Activated CD4-positive, alpha-beta T cell treated with anti-CD3 and anti-CD28 coated beads for 36 hours (primary cell): ENCODE measurements around the gene PLBD1. TPM values are rescaled to one million over a fixed set of nuclear protein-coding genes. Genes with fewer than 3 reads are reported as not detected.

Experiments
- ATAC-seq: fragments of 200-7000 bp; cut with Tn5 transposase; one replicate; pipeline ENCODE4 v1.10.0; 2021; ENCODE audit warnings: mild to moderate bottlenecking, moderate library complexity
- CTCF ChIA-PET: fragments of 350-600 bp; sonication (Branson Sonifier 250); formaldehyde crosslinking; loops from one replicate; lab custom pipeline; 2021; ENCODE audit warnings: antibody characterized with exemption; lab: Charles Lee
- POLR2A ChIA-PET: fragments of 350-600 bp; sonication (Branson Sonifier 250); formaldehyde crosslinking; loops from one replicate; lab custom pipeline; 2021; ENCODE audit warnings: antibody characterized with exemption, inconsistent platforms; lab: Charles Lee
- DNase-seq: peaks from one replicate; pipeline ENCODE4 v3.0.0-alpha.2; 2020
- H3K27ac Mint-ChIP-seq: one replicate; pipeline ENCODE4 v1.8.0; 2021; ENCODE audit warnings: mixed read lengths
- H3K27me3 Mint-ChIP-seq: one replicate; pipeline ENCODE4 v1.8.0; 2021; ENCODE audit warnings: mixed read lengths
- H3K36me3 Mint-ChIP-seq: one replicate; pipeline ENCODE4 v1.8.0; 2021; ENCODE audit warnings: low read depth, mixed read lengths
- H3K4me1 Mint-ChIP-seq: one replicate; pipeline ENCODE4 v1.8.0; 2021; ENCODE audit warnings: mixed read lengths
- H3K4me3 Mint-ChIP-seq: one replicate; pipeline ENCODE4 v1.8.0; 2021; ENCODE audit warnings: mild to moderate bottlenecking, moderate library complexity, mixed read lengths
- H3K9me3 Mint-ChIP-seq: one replicate; pipeline ENCODE4 v1.8.0; 2021; ENCODE audit warnings: low read depth, mixed read lengths
- intact Hi-C, 2 experiments: fragments of 100-400 bp; cut with DNase I in 1 of 2; cut with micrococcal nuclease in 1 of 2; formaldehyde crosslinking; loops; one replicate each; pipeline versions ENCODE4 v1.14.2 to v1.15.1; 2022 to 2024; cut with DNase I, micrococcal nuclease
- total RNA-seq, 2 experiments: library from RNA; stranded (reverse); gene quantifications; one replicate each; pipeline ENCODE4 v1.2.3, GENCODE V29; 2021

The PLBD1 gene, protein sequence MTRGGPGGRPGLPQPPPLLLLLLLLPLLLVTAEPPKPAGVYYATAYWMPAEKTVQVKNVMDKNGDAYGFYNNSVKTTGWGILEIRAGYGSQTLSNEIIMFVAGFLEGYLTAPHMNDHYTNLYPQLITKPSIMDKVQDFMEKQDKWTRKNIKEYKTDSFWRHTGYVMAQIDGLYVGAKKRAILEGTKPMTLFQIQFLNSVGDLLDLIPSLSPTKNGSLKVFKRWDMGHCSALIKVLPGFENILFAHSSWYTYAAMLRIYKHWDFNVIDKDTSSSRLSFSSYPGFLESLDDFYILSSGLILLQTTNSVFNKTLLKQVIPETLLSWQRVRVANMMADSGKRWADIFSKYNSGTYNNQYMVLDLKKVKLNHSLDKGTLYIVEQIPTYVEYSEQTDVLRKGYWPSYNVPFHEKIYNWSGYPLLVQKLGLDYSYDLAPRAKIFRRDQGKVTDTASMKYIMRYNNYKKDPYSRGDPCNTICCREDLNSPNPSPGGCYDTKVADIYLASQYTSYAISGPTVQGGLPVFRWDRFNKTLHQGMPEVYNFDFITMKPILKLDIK
- total RNA-seq: not detected

DNA sequence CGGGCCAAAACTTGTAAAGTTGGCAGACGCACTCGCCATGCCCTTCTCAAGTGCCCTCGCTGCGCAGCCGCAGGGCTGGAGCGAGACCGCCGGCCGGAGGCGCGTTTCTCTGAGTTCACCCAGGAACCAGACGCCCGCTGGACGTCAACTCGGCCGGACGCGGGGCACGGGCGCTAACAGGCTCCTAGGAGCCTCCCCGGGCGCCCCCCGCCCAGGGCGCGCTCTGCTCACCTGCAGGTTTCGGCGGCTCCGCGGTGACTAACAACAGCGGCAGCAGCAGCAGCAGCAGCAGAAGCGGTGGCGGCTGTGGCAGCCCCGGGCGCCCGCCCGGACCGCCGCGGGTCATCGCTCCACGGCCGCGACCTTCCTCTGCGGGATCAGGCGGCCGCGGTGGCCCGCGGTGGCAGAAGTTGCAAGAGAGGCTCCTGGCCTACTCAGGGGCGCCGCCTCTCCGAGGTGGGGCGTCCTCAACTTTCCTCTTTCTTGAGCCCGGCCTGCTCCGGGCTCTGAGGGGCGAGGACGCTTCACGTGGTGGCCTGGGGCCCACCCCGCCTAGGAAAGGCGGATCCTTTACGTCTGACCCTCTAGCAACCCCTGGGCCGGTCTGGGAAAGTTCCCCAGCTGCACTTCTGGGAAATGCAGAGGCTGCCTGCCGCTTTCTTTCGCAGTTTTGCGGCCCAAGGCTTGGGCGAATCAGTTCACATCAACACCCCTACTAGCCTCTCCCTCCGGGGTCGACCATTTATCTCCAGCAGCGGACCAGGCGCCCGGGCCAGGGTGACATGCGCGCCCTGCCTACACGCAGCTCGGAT is at the start of gene PLBD1:
PLBD1 (minus strand) TSS at position 533 of the 812 bp plus-strand sequence; CDS start at position 346, 187 bp downstream.
- Mint-ChIP-seq H3K27ac (no peak within 1 kb of the TSS), H3K27me3 (peaks cover 17% of the 10 kb centered on the region), H3K4me1 (peaks cover 4% of the 10 kb centered on the region), H3K9me3 (no peaks in the 10 kb centered on the region), H3K36me3 (no peaks in the 10 kb centered on the region), H3K4me3 (peak within 1 kb of the TSS; percentile 38)
- peak; percentile 49 for DNase-seq
- CTCF ChIA-PET: no interaction called here
- POLR2A ChIA-PET: no interaction called here
- peak; percentile 68 for ATAC-seq
- intact Hi-C loops: no loop called here

DNA sequence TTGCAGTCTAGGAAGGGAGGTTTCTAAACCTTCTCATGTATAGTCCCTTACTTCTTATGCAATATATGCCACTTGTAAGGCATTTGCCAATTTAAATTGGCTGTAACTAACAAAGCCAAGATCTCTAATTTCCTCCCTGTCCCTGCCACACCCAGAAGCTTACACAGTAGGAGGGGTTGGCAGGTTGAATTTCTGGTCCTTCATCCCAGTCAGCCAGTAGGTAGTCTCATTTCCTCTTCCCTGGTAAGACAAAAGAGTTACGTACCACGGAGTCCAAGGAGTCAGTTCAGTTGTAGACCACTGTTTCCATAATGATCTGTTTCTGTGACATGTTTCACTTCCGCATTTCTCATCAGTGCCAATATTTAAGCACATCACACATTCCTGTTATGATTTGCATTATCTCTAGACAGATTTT is 47.0 kb upstream of the PLBD1 start:
- Mint-ChIP-seq H3K9me3 (peaks cover 10% of the 10 kb centered on the region), H3K4me3 (no peak overlapping the region), H3K27me3 (peaks cover 5% of the 10 kb centered on the region), H3K4me1 (no peaks in the 10 kb centered on the region), H3K36me3 (no peaks in the 10 kb centered on the region), H3K27ac (no peak overlapping the region)
- DNase-seq (no peak), ATAC-seq (no peak)
- CTCF ChIA-PET: no interaction called here
- POLR2A ChIA-PET: no interaction called here
- intact Hi-C loops: loop anchor here in 1 of 2 experiments (5.0 kb wide), 1 partner anchor 427 kb away; no protein-coding TSS in a partner anchor

DNA sequence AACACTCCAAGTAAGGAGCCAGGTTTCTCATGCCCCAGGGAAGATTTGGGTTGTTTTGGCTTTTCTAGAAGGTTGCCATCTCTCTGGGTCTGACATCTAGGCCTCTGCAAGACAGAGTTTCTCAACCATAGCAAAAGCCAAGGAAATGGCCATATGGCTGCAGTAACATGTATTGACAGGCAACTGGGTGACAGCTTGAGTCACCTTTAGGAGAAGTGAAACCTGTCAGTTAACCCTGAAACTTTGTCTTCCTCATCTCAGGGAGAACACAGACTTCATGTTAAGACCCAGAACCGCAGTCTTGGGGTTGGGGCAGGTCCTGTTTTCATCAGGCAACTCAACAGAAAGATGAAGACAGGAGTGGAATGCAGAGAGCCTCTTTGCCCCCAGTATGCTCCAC is 46.0 kb upstream of the PLBD1 start:
- ChIA-PET POLR2A (no interaction called here), CTCF (interaction anchor here (1.8 kb wide), 1 partner anchor 18 kb away, joined by 3 read pairs; no protein-coding TSS in a partner anchor)
- intact Hi-C loops: no loop called here
- no peaks in the 10 kb centered on the region for H3K4me1 Mint-ChIP-seq
- no peaks in the 10 kb centered on the region for H3K36me3 Mint-ChIP-seq
- no peak overlapping the region for H3K27ac Mint-ChIP-seq
- no peak for ATAC-seq
- H3K27me3 Mint-ChIP-seq: peaks cover 5% of the 10 kb centered on the region
- DNase-seq: no peak
- no peak overlapping the region for H3K4me3 Mint-ChIP-seq
- peaks cover 14% of the 10 kb centered on the region for H3K9me3 Mint-ChIP-seq

DNA sequence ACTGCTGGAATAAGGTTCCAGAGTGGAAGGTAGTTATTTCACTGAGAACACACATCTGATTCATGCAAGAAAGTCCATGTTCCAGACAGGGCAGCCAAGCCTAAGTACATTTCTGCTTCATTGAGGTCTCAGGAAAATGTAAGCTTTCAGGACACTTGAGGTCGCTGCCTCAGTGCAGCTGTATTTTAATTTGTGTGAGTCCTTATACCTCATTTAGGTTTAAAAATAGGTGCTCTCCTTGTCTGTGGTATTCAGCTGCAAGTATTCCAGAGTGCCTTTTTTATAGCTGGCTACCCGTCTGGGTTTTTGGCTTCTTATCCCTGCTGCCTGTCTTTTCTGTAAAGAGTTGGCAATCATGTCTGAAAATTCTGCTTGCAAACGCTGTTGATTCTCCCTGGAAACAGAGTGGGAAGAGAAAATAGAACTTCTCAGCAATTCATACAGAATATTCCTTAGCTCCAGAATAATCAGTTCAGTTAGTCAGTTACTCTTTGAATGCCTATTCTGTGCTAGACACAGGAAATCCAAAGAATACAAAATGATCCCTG is 45.3 kb upstream of the PLBD1 start:
- POLR2A ChIA-PET: no interaction called here
- Mint-ChIP-seq H3K4me3 (no peak overlapping the region), H3K27me3 (peaks cover 5% of the 10 kb centered on the region), H3K4me1 (no peaks in the 10 kb centered on the region), H3K27ac (no peak overlapping the region), H3K9me3 (peaks cover 15% of the 10 kb centered on the region), H3K36me3 (no peaks in the 10 kb centered on the region)
- CTCF ChIA-PET: interaction anchor here (0.9 to 2.9 kb wide), 4 partner anchors 12 to 375 kb away, joined by 3 to 14 read pairs (median 3); no protein-coding TSS in a partner anchor
- ATAC-seq (no peak), DNase-seq (no peak)
- intact Hi-C loops: no loop called here

DNA sequence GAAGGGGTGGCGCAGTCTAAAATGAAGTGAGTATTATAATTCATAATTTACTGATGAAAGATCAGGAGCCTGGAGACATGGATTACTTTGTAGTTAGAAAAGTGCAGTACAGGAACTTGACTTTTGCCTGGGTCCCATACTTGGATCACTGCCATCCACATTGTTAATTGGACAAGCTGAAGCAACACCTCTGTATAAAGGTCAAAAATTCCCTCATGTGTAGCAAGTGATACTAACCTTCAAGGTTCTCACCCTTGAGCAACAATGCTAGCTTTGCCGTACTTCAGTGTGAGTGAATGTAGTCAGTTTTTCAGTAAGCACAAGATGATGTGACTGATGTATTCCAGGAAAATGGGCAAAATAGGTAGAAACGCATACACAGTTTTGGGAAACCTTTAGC is 44.6 kb upstream of the PLBD1 start:
- POLR2A ChIA-PET: no interaction called here
- Mint-ChIP-seq H3K4me1 (no peaks in the 10 kb centered on the region), H3K27me3 (peaks cover 5% of the 10 kb centered on the region), H3K9me3 (peaks cover 15% of the 10 kb centered on the region), H3K36me3 (no peaks in the 10 kb centered on the region), H3K27ac (no peak overlapping the region), H3K4me3 (no peak overlapping the region)
- CTCF ChIA-PET: interaction anchor here (0.9 to 2.9 kb wide), 5 partner anchors 13 to 374 kb away, joined by 3 to 14 read pairs (median 3); no protein-coding TSS in a partner anchor
- ATAC-seq (no peak), DNase-seq (no peak)
- intact Hi-C loops: no loop called here

DNA sequence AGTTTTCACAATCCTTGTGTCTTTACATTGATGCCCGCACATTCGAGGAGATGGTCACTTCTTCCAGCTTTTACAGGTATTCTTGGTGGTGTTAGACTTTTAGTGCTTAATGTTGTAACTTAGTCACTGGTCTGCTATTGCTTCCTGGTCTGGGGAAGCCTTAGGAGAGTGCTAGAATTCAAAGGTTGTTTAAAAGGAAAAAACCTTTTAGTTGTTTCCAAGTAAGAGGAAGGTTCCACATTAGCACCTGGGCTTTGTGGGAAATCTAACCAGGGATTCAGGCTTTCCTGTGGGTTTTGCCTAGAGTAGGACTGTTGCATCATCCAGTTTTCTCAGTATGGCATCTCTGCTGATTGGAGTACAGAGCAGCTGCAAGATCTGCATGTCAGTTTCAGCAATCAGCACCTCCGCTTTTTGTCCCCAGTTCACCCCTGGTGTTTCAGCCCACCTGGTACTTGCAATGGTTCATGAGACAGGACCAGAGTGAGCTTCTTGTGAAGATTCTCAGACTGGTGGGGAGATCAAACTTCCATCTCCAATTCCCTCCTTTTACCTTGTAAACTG is 44.0 kb upstream of the PLBD1 start:
- POLR2A ChIA-PET: no interaction called here
- H3K36me3 Mint-ChIP-seq: no peaks in the 10 kb centered on the region

DNA sequence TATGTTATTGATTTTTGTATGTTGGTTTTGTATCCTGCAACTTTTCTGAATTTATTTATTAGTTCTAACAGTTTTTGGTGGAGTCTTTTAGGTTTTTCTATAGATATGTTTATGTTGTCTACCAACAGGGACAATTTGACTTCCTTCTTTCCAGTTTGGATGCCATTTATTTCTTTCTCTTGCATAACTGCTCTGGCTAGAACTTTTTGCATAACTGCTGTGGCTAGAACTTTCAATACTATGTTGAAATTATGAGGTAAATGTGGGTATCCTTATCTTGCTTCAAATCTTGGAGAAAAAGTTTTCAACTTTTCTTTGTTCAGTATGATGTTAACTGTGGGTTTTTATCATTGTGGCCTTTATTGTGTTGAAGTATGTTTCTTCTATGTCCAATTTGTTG is 39.9 kb upstream of the PLBD1 start:
- intact Hi-C loops: loop anchor here in 1 of 2 experiments (10.0 kb wide), 1 partner anchor 283 kb away; no protein-coding TSS in a partner anchor
- Mint-ChIP-seq H3K4me3 (no peak overlapping the region), H3K36me3 (peaks cover 2% of the 10 kb centered on the region), H3K4me1 (no peaks in the 10 kb centered on the region), H3K9me3 (peaks cover 19% of the 10 kb centered on the region), H3K27ac (no peak overlapping the region), H3K27me3 (peaks cover 10% of the 10 kb centered on the region)
- ATAC-seq: no peak
- no peak for DNase-seq
- CTCF ChIA-PET: no interaction called here
- POLR2A ChIA-PET: interaction anchor here (0.6 kb wide), 1 partner anchor 386 kb away, joined by 4 read pairs; no protein-coding TSS in a partner anchor

More for the DNA sequence above, 44.0 kb upstream of the PLBD1 start:
- DNase-seq (no peak), ATAC-seq (no peak)
- Mint-ChIP-seq H3K4me3 (no peak overlapping the region), H3K9me3 (peaks cover 15% of the 10 kb centered on the region), H3K4me1 (no peaks in the 10 kb centered on the region), H3K27ac (no peak overlapping the region), H3K27me3 (peaks cover 5% of the 10 kb centered on the region)
- intact Hi-C loops: no loop called here
- CTCF ChIA-PET: interaction anchor here (0.9 to 2.9 kb wide), 4 partner anchors 13 to 374 kb away, joined by 3 to 14 read pairs (median 3); no protein-coding TSS in a partner anchor

DNA sequence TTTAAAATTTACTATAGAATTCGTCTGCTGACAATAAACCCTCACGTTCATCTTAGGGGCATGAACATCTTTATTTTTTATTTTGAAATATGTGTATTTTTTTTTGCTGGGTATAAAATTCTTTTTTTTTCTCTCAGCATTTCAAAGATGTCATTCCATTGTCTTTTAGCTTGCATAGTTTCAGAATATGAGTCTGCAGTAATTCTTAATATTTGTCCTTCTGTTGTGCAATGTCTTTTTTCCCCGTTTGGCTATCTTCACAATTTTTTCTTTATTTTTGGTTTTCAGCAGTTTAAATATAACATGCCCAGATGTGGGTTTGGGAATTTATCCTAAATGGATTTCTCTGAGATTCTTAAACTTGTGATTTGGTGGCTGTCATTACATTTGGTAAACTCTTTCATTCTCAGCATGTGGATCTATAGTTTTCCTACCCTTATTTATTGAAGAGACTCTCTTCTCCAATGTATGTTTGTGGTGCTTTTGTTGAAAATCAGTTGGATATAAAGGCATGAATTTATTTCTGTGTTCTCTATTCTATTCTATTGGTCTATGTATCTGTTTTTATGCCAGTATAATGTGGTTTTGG is 37.8 kb upstream of the PLBD1 start:
- DNase-seq (no peak), ATAC-seq (no peak)
- Mint-ChIP-seq H3K27me3 (peaks cover 12% of the 10 kb centered on the region), H3K4me1 (no peaks in the 10 kb centered on the region), H3K9me3 (peaks cover 12% of the 10 kb centered on the region), H3K27ac (no peak overlapping the region), H3K36me3 (peaks cover 2% of the 10 kb centered on the region), H3K4me3 (no peak overlapping the region)
- ChIA-PET POLR2A (no interaction called here), CTCF (interaction anchor here (0.6 kb wide), 1 partner anchor 13 kb away, joined by 3 read pairs; no protein-coding TSS in a partner anchor)
- intact Hi-C loops: loop anchor here in 1 of 2 experiments (10.0 kb wide), 1 partner anchor 281 kb away; no protein-coding TSS in a partner anchor

DNA sequence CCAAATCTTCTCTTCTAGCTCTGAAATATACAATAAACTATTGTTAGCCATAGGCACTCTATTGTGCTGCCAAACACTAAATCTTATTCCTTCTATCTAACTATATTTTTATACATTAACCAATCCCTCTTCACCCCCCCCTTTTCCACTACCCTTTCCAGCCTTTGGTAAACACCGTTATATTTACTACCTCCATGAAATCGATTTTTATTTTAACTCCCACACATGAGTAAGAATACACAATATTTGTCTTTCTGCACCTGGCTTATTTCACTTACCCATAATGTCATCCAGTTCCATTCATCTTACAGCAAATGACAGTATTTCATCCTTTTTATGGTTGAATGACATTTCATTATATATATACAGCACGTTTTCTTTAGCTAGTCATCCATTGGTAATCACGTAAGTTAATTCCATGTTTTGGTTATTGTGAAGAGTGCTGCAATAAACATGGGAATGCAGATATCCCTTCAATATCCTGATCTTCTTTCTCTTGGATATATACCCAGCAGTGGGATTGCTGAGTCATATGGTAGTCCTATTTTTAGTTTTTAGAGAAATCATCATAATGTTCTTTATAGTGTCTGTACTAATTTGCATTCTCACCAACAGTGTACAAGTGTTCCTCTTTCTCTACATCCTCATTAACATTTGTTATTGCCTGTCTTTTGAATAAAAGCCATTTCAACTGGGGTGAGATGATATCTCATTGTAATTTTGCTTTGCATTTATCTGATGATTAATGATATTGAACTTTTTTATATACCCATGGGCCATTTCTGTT is 34.2 kb upstream of the PLBD1 start:
- POLR2A ChIA-PET: no interaction called here
- no peak overlapping the region for H3K4me3 Mint-ChIP-seq
- H3K27ac Mint-ChIP-seq: no peak overlapping the region
- DNase-seq (no peak), ATAC-seq (no peak)
- CTCF ChIA-PET: no interaction called here
- peaks cover 2% of the 10 kb centered on the region for H3K36me3 Mint-ChIP-seq
- H3K9me3 Mint-ChIP-seq: peaks cover 10% of the 10 kb centered on the region
- intact Hi-C loops: loop anchor here in 1 of 2 experiments (10.0 kb wide), 1 partner anchor 277 kb away; no protein-coding TSS in a partner anchor
- H3K27me3 Mint-ChIP-seq: peaks cover 12% of the 10 kb centered on the region
- H3K4me1 Mint-ChIP-seq: no peaks in the 10 kb centered on the region

DNA sequence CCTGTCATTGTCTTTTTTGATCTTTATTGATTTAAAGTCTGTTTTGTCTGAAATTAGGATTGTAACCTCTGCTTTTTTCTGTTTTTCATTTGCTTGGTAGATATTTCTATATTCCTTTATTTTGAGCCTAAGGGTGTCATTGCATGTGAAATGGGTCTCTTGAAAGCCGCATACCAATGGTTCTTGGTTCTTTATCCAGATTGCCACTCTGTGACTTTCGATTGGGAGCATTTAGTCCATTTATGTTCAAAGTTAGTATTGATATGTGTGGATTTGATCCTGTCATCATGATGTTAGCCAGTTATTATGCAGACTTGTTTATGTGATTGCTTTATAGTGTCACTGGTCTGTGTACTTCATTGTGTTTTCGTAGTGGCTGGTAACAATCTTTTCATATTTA is 29.8 kb upstream of the PLBD1 start:
- intact Hi-C loops: no loop called here
- Mint-ChIP-seq H3K27ac (no peak overlapping the region), H3K4me3 (no peak overlapping the region), H3K4me1 (no peaks in the 10 kb centered on the region), H3K27me3 (peaks cover 5% of the 10 kb centered on the region), H3K9me3 (peaks cover 6% of the 10 kb centered on the region), H3K36me3 (no peaks in the 10 kb centered on the region)
- no peak for DNase-seq
- ATAC-seq: no peak
- CTCF ChIA-PET: no interaction called here
- POLR2A ChIA-PET: no interaction called here
